GM12873 (cell line): ENCODE results near the gene ALOX12.

Source experiments
- CTCF ChIP-seq: IDR thresholded peaks from 2 replicates; pipeline ENCODE4 v1.5.1; 2012; ENCODE audit warnings: low read depth, mild to moderate bottlenecking, moderate library complexity, low read length, control low read depth; ENCODE audit not compliant: insufficient read depth; ENCODE audit errors: missing control alignments

ALOX12 gene

GRCh38 chr17:7038025-7038862, 42.4 kb downstream of the ALOX12 start:
- TF ChIP-seq CTCF, result no peak

- no peak for TF ChIP-seq CTCF
Observed at GRCh38 chr17:7039832-7040231, 44.0 kb downstream of the ALOX12 start.

- no peak for TF ChIP-seq CTCF
Observed at GRCh38 chr17:7041607-7042500, 46.0 kb downstream of the ALOX12 start.

- TF ChIP-seq CTCF, result no peak
Observed at GRCh38 chr17:7042501-7043181, 46.8 kb downstream of the ALOX12 start.

- TF ChIP-seq CTCF, result no peak
Observed at GRCh38 chr17:7043182-7043496, 47.3 kb downstream of the ALOX12 start.

GRCh38 chr17:7043497-7044198, 47.8 kb downstream of the ALOX12 start, which contains the start of gene SLC16A11:
Gene SLC16A11 (minus strand): TSS chr17:7044092. CDS start chr17:7043513, 579 bp downstream.
- no peak for TF ChIP-seq CTCF
